ENCODE data around the gene DLG2.

Gene DLG2

GRCh38 chr11:83723999-83724398, 1903.1 kb downstream of the DLG2 start:
- DNase-seq = peak; percentile 12

GRCh38 chr11:83722392-83723119, 1904.6 kb downstream of the DLG2 start:
- DNase-seq = no peak

- DNase-seq = no peak
These were observed 1905.9 kb downstream of the DLG2 start for GRCh38 chr11:83721263-83721662.

GRCh38 chr11:83720675-83721074, 1906.5 kb downstream of the DLG2 start:
- no peak for DNase-seq

- no peak for DNase-seq
These were observed 1909.6 kb downstream of the DLG2 start for GRCh38 chr11:83717537-83717936.

GRCh38 chr11:83715927-83716535, 1911.1 kb downstream of the DLG2 start:
- DNase-seq = no peak

- DNase-seq = no peak
These were observed 1913.4 kb downstream of the DLG2 start for GRCh38 chr11:83713708-83714107.

- no peak for DNase-seq
These were observed 1916.0 kb downstream of the DLG2 start for GRCh38 chr11:83711106-83711527.

GRCh38 chr11:83709434-83709833, 1917.7 kb downstream of the DLG2 start:
- no peak for DNase-seq

GRCh38 chr11:83706566-83706965, 1920.6 kb downstream of the DLG2 start:
- DNase-seq = no peak

- no peak for DNase-seq
These were observed 1924.3 kb downstream of the DLG2 start for GRCh38 chr11:83702796-83703195.

- DNase-seq = no peak
These were observed 1929.6 kb downstream of the DLG2 start for GRCh38 chr11:83697518-83697917.

- no peak for DNase-seq
These were observed 1932.1 kb downstream of the DLG2 start for GRCh38 chr11:83695046-83695445.

GRCh38 chr11:83694191-83694910, 1932.8 kb downstream of the DLG2 start:
- DNase-seq = no peak

GRCh38 chr11:83693306-83693992, 1933.7 kb downstream of the DLG2 start:
- DNase-seq = no peak

- DNase-seq = no peak
These were observed 1934.5 kb downstream of the DLG2 start for GRCh38 chr11:83692675-83693074.

- DNase-seq = no peak
These were observed 1935.6 kb downstream of the DLG2 start for GRCh38 chr11:83691451-83691950.

GRCh38 chr11:83689144-83689780, 1937.9 kb downstream of the DLG2 start:
- DNase-seq = no peak

GRCh38 chr11:83687787-83688186, 1939.4 kb downstream of the DLG2 start:
- no peak for DNase-seq

- DNase-seq = no peak
These were observed 1941.4 kb downstream of the DLG2 start for GRCh38 chr11:83685730-83686129.

GRCh38 chr11:83684071-83684470, 1943.1 kb downstream of the DLG2 start:
- DNase-seq = no peak

- no peak for DNase-seq
These were observed 1944.6 kb downstream of the DLG2 start for GRCh38 chr11:83682611-83682973.

Data from inflammatory macrophage treated with lipopolysaccharide for 4 hours (primary cell).